ENCODE data around the gene CYGB. TPM values are rescaled to one million over a fixed set of nuclear protein-coding genes. Genes with fewer than 3 reads are reported as not detected.

CYGB gene
- total RNA-seq, 1 experiment from 2014 or later, result 2.0 TPM

GRCh38 chr17:76481071-76481655 is 56.3 kb downstream of the CYGB start:
- no peak for DNase-seq (ENCODE audit: low read depth)

GRCh38 chr17:76480632-76481031 is 56.9 kb downstream of the CYGB start:
- peak; percentile 28 for DNase-seq (ENCODE audit: low read depth)

GRCh38 chr17:76479515-76480060 is 57.9 kb downstream of the CYGB start:
- no peak for DNase-seq (ENCODE audit: low read depth)

GRCh38 chr17:76478730-76479514 is 58.6 kb downstream of the CYGB start:
- no peak for DNase-seq (ENCODE audit: low read depth)

GRCh38 chr17:76478097-76478496 is 59.4 kb downstream of the CYGB start:
- no peak for DNase-seq (ENCODE audit: low read depth)

GRCh38 chr17:76477576-76477975 is 59.9 kb downstream of the CYGB start:
- DNase-seq (ENCODE audit: low read depth), result no peak

Other genes with a start within 250 kb of the CYGB start
- gene QRICH2, start 229.4 kb downstream of the CYGB start, total RNA-seq (2014; rRNA removed; shearing (Covaris generic)), result 0.48 and 0.59 TPM in 2 replicates
- gene PRPSAP1, start 183.8 kb downstream of the CYGB start, total RNA-seq (2014; rRNA removed; shearing (Covaris generic)), result 54.8 and 55.7 TPM in 2 replicates
- 34.6 and 37.6 TPM in 2 replicates for gene SPHK1, start 153.1 kb downstream of the CYGB start, total RNA-seq (2014; rRNA removed; shearing (Covaris generic))
- 7.6 and 9.8 TPM in 2 replicates for gene UBE2O, start 84.6 kb downstream of the CYGB start, total RNA-seq (2014; rRNA removed; shearing (Covaris generic))
- not detected in 2 replicates for gene AANAT, start 70.1 kb downstream of the CYGB start, total RNA-seq (2014; rRNA removed; shearing (Covaris generic))
- gene RHBDF2, start 36.3 kb downstream of the CYGB start, total RNA-seq (2014; rRNA removed; shearing (Covaris generic)), result 22.6 and 24.0 TPM in 2 replicates
- gene PRCD, start 2.3 kb upstream of the CYGB start, total RNA-seq (2014; rRNA removed; shearing (Covaris generic)), result under 0.01 and 0.48 TPM in 2 replicates
- gene ST6GALNAC2, start 48.2 kb upstream of the CYGB start, total RNA-seq (2014; rRNA removed; shearing (Covaris generic)), result 10.7 and 11.4 TPM in 2 replicates
- not detected in 2 replicates for gene ST6GALNAC1, start 106.0 kb upstream of the CYGB start, total RNA-seq (2014; rRNA removed; shearing (Covaris generic))
- gene MXRA7, start 173.3 kb upstream of the CYGB start, total RNA-seq (2014; rRNA removed; shearing (Covaris generic)), result 59.6 and 59.9 TPM in 2 replicates
- gene JMJD6, start 188.9 kb upstream of the CYGB start, total RNA-seq (2014; rRNA removed; shearing (Covaris generic)), result 24.9 and 26.2 TPM in 2 replicates
- gene METTL23, start 189.1 kb upstream of the CYGB start, total RNA-seq (2014; rRNA removed; shearing (Covaris generic)), result 47.9 and 56.9 TPM in 2 replicates
- gene SRSF2, start 199.6 kb upstream of the CYGB start, total RNA-seq (2014; rRNA removed; shearing (Covaris generic)), result 232 and 251 TPM in 2 replicates
- gene MFSD11, start 200.4 kb upstream of the CYGB start, total RNA-seq (2014; rRNA removed; shearing (Covaris generic)), result 23.0 and 23.4 TPM in 2 replicates

Measured in RPMI7951 (cell line).